CD14-positive monocyte (primary cell): Measurements from ENCODE around the gene STMN3. TPM values are rescaled to one million over a fixed set of nuclear protein-coding genes. Genes with fewer than 3 reads are reported as not detected.

ENCODE experiments used
- DNase-seq, 3 donors: peaks; one replicate each; pipeline ENCODE4 v3.0.0-alpha.2; 2011 to 2022
- H2AFZ ChIP-seq: 2 replicates; pipeline ENCODE4 v1.6.0; 2012; ENCODE audit warnings: mild to moderate bottlenecking, low read depth, low read length, inconsistent platforms; ENCODE audit not compliant: insufficient read depth, poor library complexity, severe bottlenecking
- H3K27ac ChIP-seq, 2 donors: 1 replicate in 1 of 2; 2 replicates in 1 of 2; pipeline ENCODE4 v1.5.1; 2012 to 2013; ENCODE audit warnings: low read length in 2 of 2, control low read depth in 1 of 2, inconsistent platforms in 1 of 2, low read depth in 1 of 2, mild to moderate bottlenecking in 1 of 2
- H3K27me3 ChIP-seq, 2 donors: one replicate each; pipeline versions ENCODE4 v1.6.0 to v1.6.1; 2011 to 2013; ENCODE audit warnings: low read length in 2 of 2; ENCODE audit not compliant: control insufficient read depth in 2 of 2, insufficient read depth in 2 of 2
- H3K36me3 ChIP-seq, 2 donors: replicated peaks in 1 of 2; 1 replicate in 1 of 2; 2 replicates in 1 of 2; pipeline versions ENCODE4 v1.5.1 to v1.6.1; 2012 to 2013; ENCODE audit warnings: low read length in 2 of 2, control low read depth in 1 of 2, inconsistent platforms in 1 of 2, mild to moderate bottlenecking in 1 of 2; ENCODE audit not compliant: insufficient read depth in 2 of 2, control insufficient read depth in 1 of 2
- H3K4me1 ChIP-seq, 2 donors: 1 replicate in 1 of 2; 2 replicates in 1 of 2; pipeline versions ENCODE4 v1.5.1 to v1.6.1; 2012 to 2013; ENCODE audit warnings: low read length in 2 of 2, control low read depth in 1 of 2, inconsistent platforms in 1 of 2, mild to moderate bottlenecking in 1 of 2, moderate library complexity in 1 of 2; ENCODE audit not compliant: insufficient read depth in 2 of 2, control insufficient read depth in 1 of 2
- H3K4me2 ChIP-seq: replicated peaks from 2 replicates; pipeline ENCODE3; 2012; ENCODE audit warnings: low read length, moderate library complexity, mild to moderate bottlenecking; ENCODE audit not compliant: poor library complexity, severe bottlenecking; ENCODE audit errors: extremely low read depth
- H3K4me3 ChIP-seq, 3 experiments: fragments of 200-600 bp in 1 of 3; sonication (generic) in 1 of 3; replicated peaks in 1 of 3; 1 replicate in 2 of 3; 2 replicates in 1 of 3; pipeline ENCODE4 v1.5.1; 2011 to 2013; ENCODE audit warnings: low read length in 3 of 3, mild to moderate bottlenecking in 3 of 3, control low read depth in 2 of 3, low read depth in 2 of 3, inconsistent platforms in 1 of 3, moderate library complexity in 1 of 3
- H3K79me2 ChIP-seq: 2 replicates; pipeline ENCODE4 v1.6.0; 2012; ENCODE audit warnings: mild to moderate bottlenecking, control low read depth, inconsistent platforms, low read length, moderate library complexity; ENCODE audit not compliant: insufficient read depth
- H3K9ac ChIP-seq: 2 replicates; pipeline ENCODE4 v1.6.0; 2017; ENCODE audit warnings: low read length, mild to moderate bottlenecking; ENCODE audit not compliant: insufficient read depth, poor library complexity, severe bottlenecking
- H3K9me3 ChIP-seq, 2 donors: replicated peaks in 1 of 2; 1 replicate in 1 of 2; 2 replicates in 1 of 2; pipeline versions ENCODE4 v1.5.1 to v1.6.1; 2012 to 2013; ENCODE audit warnings: low read length in 2 of 2, control low read depth in 1 of 2; ENCODE audit not compliant: control insufficient read depth in 1 of 2, insufficient read depth in 1 of 2
- H4K20me1 ChIP-seq: 2 replicates; pipeline ENCODE4 v1.6.0; 2012; ENCODE audit warnings: mild to moderate bottlenecking, low read length, control low read depth, moderate library complexity; ENCODE audit not compliant: insufficient read depth
- H3K27ac Mint-ChIP-seq, 7 donors: one replicate each; pipeline ENCODE4 v1.8.0; 2020; ENCODE audit warnings: mild to moderate bottlenecking in 7 of 7, mixed read lengths in 7 of 7, moderate library complexity in 6 of 7, inconsistent platforms in 2 of 7
- H3K27me3 Mint-ChIP-seq, 3 donors: one replicate each; pipeline ENCODE4 v1.8.0; 2021 to 2022; ENCODE audit warnings: low read depth in 3 of 3, mild to moderate bottlenecking in 3 of 3, mixed read lengths in 3 of 3, moderate library complexity in 3 of 3, inconsistent platforms in 1 of 3
- H3K36me3 Mint-ChIP-seq, 2 donors: one replicate each; pipeline ENCODE4 v1.8.0; 2020; ENCODE audit warnings: mixed read lengths in 2 of 2, inconsistent platforms in 1 of 2, mild to moderate bottlenecking in 1 of 2
- H3K4me1 Mint-ChIP-seq: one replicate; pipeline ENCODE4 v1.8.0; 2020; ENCODE audit warnings: mild to moderate bottlenecking, mixed read lengths
- H3K4me3 Mint-ChIP-seq, 2 donors: one replicate each; pipeline ENCODE4 v1.8.0; 2020; ENCODE audit warnings: mild to moderate bottlenecking in 2 of 2, mixed read lengths in 2 of 2, moderate library complexity in 1 of 2
- H3K9me3 Mint-ChIP-seq, 7 donors: one replicate each; pipeline ENCODE4 v1.8.0; 2020 to 2022; ENCODE audit warnings: mixed read lengths in 7 of 7, mild to moderate bottlenecking in 6 of 7, moderate library complexity in 6 of 7, inconsistent platforms in 2 of 7
- CTCF ChIP-seq: fragments of 200-600 bp; IDR thresholded peaks from one replicate; pipeline ENCODE4 v1.8.0; 2022; ENCODE audit warnings: antibody characterized with exemption, mild to moderate bottlenecking
- WGBS: methylation state at CpG from one replicate; pipeline ENCODE4 v1.1.5; 2013; ENCODE audit warnings: missing lambda C conversion rate; ENCODE audit not compliant: insufficient coverage; 5-methylcytosine and 5-hydroxymethylcytosine counted together
- intact Hi-C, 2 donors: fragments of 100-400 bp; cut with micrococcal nuclease; formaldehyde crosslinking; loops; one replicate each; pipeline versions ENCODE4 v1.15.0 to v1.15.1; 2023
- polyA plus RNA-seq, 3 donors: library from polyadenylated mRNA; depleted of rRNA in 1 of 3; unstranded in 2 of 3; stranded (reverse) in 1 of 3; fragments of 300-500 nt in 2 of 3; fragments of >200 nt in 1 of 3; fragmentation: Illumina TruSeq in 2 of 3; gene quantifications; 1 replicate in 2 of 3; 2 replicates in 1 of 3; pipeline ENCODE4 v1.2.3, GENCODE V29; 2012 to 2021

STMN3 gene
- polyA plus RNA-seq, 3 donors, result 0.10 to 8.1 (median 0.15) TPM

- peaks cover 22 to 36% of the 10 kb centered on the region in 2 donors for H3K36me3 Mint-ChIP-seq
- H3K27ac Mint-ChIP-seq, result no peak overlapping the region
- no peak for TF ChIP-seq CTCF
- DNase-seq, result no peak
- peaks cover 3 to 15% (median 3%) of the 10 kb centered on the region in 3 donors for H3K27me3 Mint-ChIP-seq
- Histone ChIP-seq H3K27ac (no peak overlapping the region), H3K36me3 (peaks cover 27% of the 10 kb centered on the region in 2 donors), H2AFZ (no peak overlapping the region), H3K9ac (no peak overlapping the region), H3K4me2 (no peak overlapping the region), H3K4me1 (peaks cover 13 to 14% of the 10 kb centered on the region in 2 donors), H3K9me3 (no peaks in the 10 kb centered on the region), H3K27me3 (peaks cover 0 to 11% of the 10 kb centered on the region in 2 donors), H3K79me2 (peaks cover 14% of the 10 kb centered on the region), H4K20me1 (peaks cover 63% of the 10 kb centered on the region), H3K4me3 (no peak overlapping the region)
- no peaks in the 10 kb centered on the region for H3K9me3 Mint-ChIP-seq
- peaks cover 13% of the 10 kb centered on the region for H3K4me1 Mint-ChIP-seq
- 90% methylated on average over 11 of the region's 14 CpGs for WGBS
- intact Hi-C loops, result no loop called here
- no peak overlapping the region for H3K4me3 Mint-ChIP-seq
Observed at GRCh38 chr20:63701329-63702035, 48.3 kb upstream of the STMN3 start.

GRCh38 chr20:63701051-63701328 lies 47.8 kb upstream of the STMN3 start:
- no peak overlapping the region for H3K27ac Mint-ChIP-seq
- 89% methylated on average over 3 of the region's 5 CpGs for WGBS

More at GRCh38 chr20:63701051-63701328, 47.8 kb upstream of the STMN3 start:
- no peak for DNase-seq
- TF ChIP-seq CTCF, result no peak
- peaks cover 10% of the 10 kb centered on the region for H3K79me2 ChIP-seq
- H3K9me3 Mint-ChIP-seq, result no peaks in the 10 kb centered on the region
- intact Hi-C loops, result no loop called here
- no peaks in the 10 kb centered on the region for H3K9me3 ChIP-seq
- no peak overlapping the region for H3K4me2 ChIP-seq
- H3K27me3 Mint-ChIP-seq, result peaks cover 3 to 20% (median 3%) of the 10 kb centered on the region in 3 donors
- H3K4me3 ChIP-seq, result no peak overlapping the region
- no peak overlapping the region for H3K27ac ChIP-seq
- H4K20me1 ChIP-seq, result peaks cover 63% of the 10 kb centered on the region
- H3K27me3 ChIP-seq, result peaks cover 0 to 12% of the 10 kb centered on the region in 2 donors
- H2AFZ ChIP-seq, result no peak overlapping the region
- H3K4me1 Mint-ChIP-seq, result peaks cover 15% of the 10 kb centered on the region
- H3K36me3 ChIP-seq, result peaks cover 22 to 23% of the 10 kb centered on the region in 2 donors
- H3K36me3 Mint-ChIP-seq, result peaks cover 21 to 31% of the 10 kb centered on the region in 2 donors
- H3K4me1 ChIP-seq, result peaks cover 14 to 16% of the 10 kb centered on the region in 2 donors
- no peak overlapping the region for H3K9ac ChIP-seq
- H3K4me3 Mint-ChIP-seq, result no peak overlapping the region
